ENCODE results near the gene SEMA3B.

Gene SEMA3B

GRCh38 chr3:50296721-50297383 is 27.9 kb downstream of the SEMA3B start:
- TF ChIP-seq CTCF (conservative IDR thresholded peaks at IDR 0.05; ENCODE audit: low read depth, low read length) = no peak
- no peak overlapping the region for H3K4me3 ChIP-seq (ENCODE audit: low read depth, low read length)
- DNase-seq (ENCODE audit: low read depth) = no peak

GRCh38 chr3:50297384-50297775 is 28.4 kb downstream of the SEMA3B start:
- no peak for TF ChIP-seq CTCF (conservative IDR thresholded peaks at IDR 0.05; ENCODE audit: low read depth, low read length)
- no peak overlapping the region for H3K4me3 ChIP-seq (ENCODE audit: low read depth, low read length)
- DNase-seq (ENCODE audit: low read depth) = no peak

- peak; percentile 26 for DNase-seq (ENCODE audit: low read depth)
- peak overlapping the region; percentile 61 for H3K4me3 ChIP-seq (ENCODE audit: low read depth, low read length)
- peak; percentile 42 for TF ChIP-seq CTCF (conservative IDR thresholded peaks at IDR 0.05; ENCODE audit: low read depth, low read length)
These were observed 29.2 kb downstream of the SEMA3B start for GRCh38 chr3:50297896-50298725.

GRCh38 chr3:50298836-50299637 is 30.1 kb downstream of the SEMA3B start, which contains the start of the genes HYAL3 and NAA80:
HYAL3 (minus strand) TSS chr3:50299405; CDS start chr3:50295602, 3,803 bp downstream.
NAA80 (minus strand) TSS chr3:50299405; CDS start chr3:50297463, 1,942 bp downstream.
- peak within 1 kb of the TSS; percentile 61 for H3K4me3 ChIP-seq (ENCODE audit: low read depth, low read length)
- DNase-seq (ENCODE audit: low read depth) = peak; percentile 100
- TF ChIP-seq CTCF (conservative IDR thresholded peaks at IDR 0.05; ENCODE audit: low read depth, low read length) = peak; percentile 33

GRCh38 chr3:50299638-50299928 is 30.6 kb downstream of the SEMA3B start:
- no peak for TF ChIP-seq CTCF (conservative IDR thresholded peaks at IDR 0.05; ENCODE audit: low read depth, low read length)
- no peak for DNase-seq (ENCODE audit: low read depth)
- H3K4me3 ChIP-seq (ENCODE audit: low read depth, low read length) = peak overlapping the region; percentile 55

GRCh38 chr3:50299929-50300680 is 31.2 kb downstream of the SEMA3B start:
- TF ChIP-seq CTCF (conservative IDR thresholded peaks at IDR 0.05; ENCODE audit: low read depth, low read length) = no peak
- peak; percentile 35 for DNase-seq (ENCODE audit: low read depth)
- peak overlapping the region; percentile 55 for H3K4me3 ChIP-seq (ENCODE audit: low read depth, low read length)
